Hippocampal formation (tissue), 2 donors: Measurements from ENCODE around the gene GRM4.

Experiments used
- DNase-seq, 2 donors: peaks; one replicate each; lab custom pipeline; 2025; lab: John Stamatoyannopoulos, UW

GRM4 gene

DNA sequence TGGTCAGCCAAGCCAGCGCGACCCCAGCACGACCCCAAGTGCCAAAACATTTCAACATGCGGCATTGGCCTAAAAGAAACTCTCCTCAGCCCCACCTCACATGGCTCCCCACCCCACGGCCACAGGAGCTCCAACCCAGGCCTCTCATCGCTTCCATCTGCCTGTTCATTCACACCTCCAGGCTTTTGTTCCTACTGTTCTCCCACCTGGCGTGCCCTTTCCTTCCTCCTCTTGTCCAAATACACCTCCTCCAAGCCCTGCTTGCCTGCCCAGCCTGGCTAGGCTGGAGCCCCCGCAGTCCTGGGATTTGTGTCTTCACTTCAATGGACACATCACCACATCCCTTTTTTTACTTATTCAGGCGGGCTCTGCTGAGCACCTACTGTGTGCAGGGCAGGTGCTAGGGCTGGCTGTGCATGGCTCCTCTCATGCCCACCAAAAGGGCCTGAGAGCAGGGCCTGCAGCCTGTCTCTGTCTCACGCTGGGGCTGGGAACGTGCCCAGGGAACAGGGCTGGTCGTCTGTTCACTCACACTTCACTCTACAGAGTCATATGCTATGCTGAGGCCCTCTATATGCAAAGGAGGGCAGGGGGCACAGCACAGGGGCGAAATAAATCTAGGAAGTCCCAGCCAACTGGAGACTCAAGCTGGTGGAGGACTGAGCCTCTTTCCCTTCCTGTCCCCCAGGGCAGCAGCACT lies 61.1 kb downstream of the GRM4 start:
- DNase-seq, result no peak

DNA sequence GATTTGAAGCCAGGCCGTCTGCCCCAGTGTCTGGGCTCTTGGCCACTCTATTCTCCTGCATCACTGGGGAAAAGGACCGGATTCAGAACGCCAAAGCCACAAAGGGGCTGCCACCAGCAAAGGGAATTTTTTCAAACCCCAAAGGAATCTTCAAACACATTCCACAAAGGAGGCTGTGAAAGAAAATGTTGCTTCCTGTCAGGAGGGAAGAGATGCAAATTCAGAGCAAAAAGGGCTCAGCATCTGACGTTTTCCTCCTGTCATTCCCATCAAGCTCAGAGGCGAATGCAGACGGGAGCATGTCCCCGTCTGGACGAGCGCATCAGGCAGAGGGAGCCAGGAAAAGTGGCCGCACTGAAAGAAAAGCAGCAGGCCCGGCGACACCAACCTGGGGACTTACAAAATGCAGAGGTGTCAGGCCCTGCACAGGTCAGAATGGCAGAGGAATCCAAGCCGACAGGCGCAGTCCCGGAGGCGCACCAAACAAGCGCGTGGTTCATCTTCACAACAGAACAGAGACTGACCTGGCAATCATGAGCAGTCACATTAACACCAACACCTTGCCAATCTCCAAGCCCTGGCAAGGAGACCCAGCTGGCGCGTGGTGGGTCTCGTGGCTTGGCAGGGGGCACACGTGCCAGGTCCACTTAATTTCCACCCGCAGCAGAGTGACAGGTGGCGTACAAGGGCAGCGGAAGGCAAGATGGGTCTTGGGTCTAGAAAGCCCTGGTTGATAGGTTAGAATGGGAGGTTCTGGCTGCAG lies 62.8 kb downstream of the GRM4 start:
- DNase-seq, result no peak

- DNase-seq, result no peak
Measured at GRCh38 chr6:34082348-34082747, 63.5 kb downstream of the GRM4 start.

DNA sequence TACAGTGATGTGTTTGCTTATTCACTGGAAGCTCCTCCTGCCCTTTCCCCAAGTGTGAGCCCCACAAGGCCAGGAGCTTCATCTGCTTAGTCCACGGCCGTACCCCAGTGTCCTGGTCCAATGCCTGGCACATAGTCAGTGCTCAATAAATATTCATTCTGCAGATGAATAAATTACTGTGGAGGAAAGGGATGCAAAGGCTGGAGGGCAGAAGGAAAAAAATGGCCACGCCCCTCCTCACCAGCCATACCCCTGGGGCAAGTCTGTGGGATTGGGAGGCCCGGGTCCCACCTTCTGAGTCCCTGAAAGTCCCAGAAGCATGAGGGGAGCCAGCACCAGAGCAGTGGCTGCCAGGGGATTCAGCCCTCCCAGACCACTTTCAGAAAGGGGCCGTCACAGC lies 65.5 kb downstream of the GRM4 start:
- no peak for DNase-seq

DNA sequence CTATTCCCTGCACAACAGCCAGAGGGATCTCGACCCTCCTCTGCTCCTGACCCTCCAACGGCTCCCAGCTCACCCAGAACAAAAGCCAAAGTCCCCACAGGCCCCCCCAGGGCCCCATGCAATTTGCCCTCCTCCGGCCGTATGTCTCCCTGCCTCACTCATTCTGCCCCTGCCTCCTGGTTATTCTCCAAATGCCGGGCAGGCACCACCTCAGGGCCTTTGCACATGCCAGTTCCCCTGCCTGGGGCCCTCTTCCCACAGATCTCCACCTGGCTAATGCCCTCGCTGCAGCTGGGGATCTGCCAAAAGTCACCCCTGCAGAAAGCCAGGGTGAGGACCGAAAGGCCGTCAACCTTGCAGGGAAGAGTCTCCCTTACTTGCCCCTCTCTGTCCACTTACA lies 66.0 kb downstream of the GRM4 start:
- DNase-seq, result no peak

DNA sequence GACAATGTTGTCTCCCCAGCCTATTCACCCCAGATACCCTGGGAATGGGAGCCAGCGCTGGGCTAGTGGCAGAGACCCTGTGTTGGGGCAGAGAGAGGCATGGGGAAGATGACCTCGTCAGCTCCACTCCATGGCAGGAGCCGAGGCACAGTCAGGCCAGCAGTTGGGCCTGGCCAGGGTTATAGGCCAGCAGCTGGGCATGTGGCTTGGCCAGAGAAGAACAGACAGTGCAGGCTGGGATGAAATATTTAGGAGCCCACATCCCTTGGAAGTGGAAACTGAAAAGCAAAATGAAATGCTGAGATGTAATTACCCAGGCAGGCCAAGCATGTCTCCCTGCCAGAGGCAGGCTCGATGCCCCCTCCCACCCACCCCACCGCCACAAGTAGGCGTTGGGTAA lies 70.0 kb downstream of the GRM4 start:
- DNase-seq, result no peak

GRCh38 chr6:34074064-34074742 lies 71.7 kb downstream of the GRM4 start:
- DNase-seq, result no peak

GRCh38 chr6:34073540-34073939 lies 72.3 kb downstream of the GRM4 start:
- no peak for DNase-seq

DNA sequence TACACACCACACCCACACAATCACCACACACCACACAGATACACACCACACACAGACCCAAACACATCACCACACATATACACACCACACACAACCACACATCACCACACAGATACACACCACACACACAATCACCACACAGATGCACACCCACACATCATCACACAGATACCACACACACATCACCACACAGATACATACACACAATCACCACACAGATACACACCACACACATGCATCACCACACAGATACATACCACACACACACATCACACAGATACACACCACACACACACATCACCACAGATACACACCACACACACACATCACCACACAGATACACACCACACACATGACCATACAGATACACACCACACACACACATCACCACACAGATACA lies 73.2 kb downstream of the GRM4 start:
- no peak for DNase-seq

DNA sequence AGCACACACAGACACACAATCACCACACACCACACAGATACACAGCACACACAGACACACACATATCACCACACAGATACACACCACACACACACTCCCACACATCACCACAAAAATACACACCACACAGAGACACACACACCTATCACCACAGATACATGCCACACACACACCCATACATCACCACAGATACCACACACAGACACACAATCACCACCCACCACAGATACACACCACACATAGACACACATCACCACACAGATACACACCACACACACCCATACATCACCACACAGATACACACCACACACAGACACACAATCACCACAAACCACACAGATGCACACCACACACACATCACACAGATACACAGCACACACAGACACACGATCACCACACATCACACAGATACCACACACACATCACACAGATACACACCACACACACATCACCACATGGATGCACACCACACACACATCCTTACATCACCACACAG lies 74.0 kb downstream of the GRM4 start:
- no peak for DNase-seq

GRCh38 chr6:34071136-34071883 lies 74.6 kb downstream of the GRM4 start:
- DNase-seq, result no peak

GRCh38 chr6:34070315-34071135 lies 75.4 kb downstream of the GRM4 start:
- DNase-seq, result no peak

DNA sequence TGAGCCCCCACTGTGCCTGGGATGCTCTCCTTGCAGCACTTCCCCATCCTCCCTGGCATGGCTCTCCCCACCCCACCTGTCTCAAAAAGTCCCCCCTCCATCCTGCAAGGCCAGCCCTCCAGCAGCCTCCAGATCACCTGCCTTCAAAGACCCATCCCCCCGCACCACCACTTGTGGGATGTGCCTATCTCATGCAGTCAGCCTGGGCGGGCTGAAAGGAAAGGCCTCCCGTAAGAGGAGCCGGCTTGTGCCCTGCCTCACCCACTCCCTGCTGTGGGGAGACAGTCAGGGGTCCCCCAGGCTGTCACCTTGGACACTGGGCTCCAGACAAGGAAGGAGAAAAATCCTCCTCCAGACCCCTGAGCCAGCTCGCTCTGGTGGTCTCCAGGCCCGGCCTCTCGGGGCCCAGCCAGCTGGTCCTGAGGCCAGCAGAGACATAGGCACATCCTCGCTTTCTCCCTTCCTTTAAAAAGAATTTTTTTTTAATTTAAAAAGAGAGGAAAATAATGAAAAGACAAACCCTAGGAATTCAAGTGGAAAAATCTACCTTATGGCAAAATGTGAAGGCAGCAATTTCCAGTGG lies 77.3 kb downstream of the GRM4 start:
- DNase-seq, result no peak

GRCh38 chr6:34067814-34068213 lies 78.1 kb downstream of the GRM4 start:
- no peak for DNase-seq

DNA sequence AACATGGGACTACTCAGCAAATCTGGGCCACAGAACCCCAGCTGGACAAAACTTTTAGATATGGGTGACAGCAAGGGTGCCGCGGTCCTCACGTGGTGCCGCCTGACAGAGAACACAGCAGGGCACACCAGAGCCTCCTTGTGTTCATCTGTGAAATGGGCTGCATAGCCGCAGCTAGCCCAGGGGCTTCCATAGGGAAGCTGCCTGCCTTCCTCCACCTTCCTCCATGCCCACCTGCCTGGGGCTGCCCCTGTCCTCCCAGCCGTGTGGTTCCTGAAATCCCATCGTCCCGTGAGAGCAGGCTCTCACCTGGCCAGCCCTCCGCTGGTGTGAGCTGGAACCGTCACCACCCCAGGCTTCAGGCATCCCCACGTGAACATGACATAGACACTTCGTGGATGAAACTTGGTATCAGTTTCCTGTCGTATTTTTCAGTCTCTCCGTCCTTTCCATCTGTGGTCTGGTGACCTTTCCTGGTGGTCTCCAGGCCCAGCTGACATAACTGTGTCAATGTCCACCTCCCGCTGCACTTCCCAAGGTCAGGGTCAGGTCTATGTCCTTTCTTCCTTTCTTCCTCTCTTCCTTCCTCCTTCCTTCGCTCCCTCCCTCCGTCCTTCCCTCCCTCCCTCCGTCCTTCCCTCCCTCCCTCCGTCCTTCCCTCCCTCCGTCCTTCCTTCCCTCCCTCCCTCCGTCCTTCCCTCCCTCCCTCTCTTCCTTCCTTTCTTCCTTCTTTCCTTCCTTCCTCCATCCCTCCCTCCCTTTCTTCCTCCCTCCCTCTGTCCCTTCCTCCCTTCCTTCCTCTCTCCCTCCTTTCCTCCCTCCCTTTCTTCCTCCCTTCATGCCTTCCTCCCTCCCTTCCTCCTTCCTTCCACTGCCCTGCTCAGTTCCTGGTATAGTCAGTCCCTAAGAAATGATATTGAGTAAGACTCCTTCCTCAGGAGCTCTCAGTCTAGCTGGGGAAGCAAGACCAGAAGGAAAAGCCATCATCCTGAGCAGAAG lies 78.8 kb downstream of the GRM4 start:
- no peak for DNase-seq

- DNase-seq, result no peak
Measured at GRCh38 chr6:34066218-34066571, 79.7 kb downstream of the GRM4 start.

DNA sequence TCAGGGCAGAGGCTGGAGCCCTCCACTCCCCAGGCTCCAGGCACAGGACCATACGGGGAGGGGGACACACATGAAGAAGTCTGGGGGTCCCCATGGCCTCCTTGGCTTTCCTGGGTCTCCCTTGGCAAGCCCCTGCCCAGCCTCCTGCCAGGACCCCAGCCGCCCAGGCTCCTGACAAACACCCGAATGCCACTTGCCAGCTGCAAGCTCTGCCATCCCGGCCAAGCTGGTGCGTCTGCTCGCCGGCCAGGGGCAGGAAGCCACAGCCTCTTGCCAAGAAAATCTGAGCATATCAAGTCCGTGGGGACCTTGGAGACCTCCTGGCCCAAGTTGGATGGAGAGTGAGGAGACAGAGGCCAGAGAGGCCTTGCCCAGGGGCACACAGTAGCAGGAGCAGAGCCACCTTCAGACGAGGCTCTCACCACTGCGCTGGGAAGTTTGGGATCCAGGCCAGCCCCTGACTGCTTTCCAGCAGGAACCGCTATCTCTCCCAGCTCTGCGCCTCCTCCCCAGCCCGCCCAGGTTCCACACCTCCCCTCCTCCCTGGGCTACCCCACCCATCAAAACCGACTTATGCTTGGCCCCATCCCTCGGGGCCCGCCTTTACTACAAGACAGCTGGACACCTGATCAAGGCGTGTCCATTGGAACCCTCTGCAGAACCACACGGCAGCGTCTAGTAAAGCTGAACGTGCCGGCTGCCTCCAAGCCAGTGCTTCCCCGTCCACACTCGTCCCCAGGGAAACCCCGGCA lies 80.2 kb downstream of the GRM4 start:
- no peak for DNase-seq

DNA sequence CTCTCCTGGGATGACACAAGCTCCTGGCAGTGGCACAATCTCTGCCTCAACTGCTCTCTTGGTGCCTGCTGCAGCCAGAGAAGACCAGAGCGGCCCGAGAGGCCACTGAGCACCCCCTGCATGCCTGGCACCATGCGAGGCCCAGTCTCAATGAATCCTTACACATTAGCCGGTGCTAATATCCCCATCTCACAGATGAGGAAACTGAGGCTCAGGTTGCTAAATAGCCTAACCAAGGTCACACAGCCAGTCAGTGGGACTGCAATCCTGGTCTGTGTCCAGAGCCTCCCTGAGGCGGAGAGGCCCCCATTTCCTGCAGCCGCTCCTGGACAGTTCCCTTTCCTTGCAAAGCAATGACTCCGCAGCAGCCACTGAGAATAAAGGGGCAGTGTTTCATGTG lies 81.2 kb downstream of the GRM4 start:
- no peak for DNase-seq

DNA sequence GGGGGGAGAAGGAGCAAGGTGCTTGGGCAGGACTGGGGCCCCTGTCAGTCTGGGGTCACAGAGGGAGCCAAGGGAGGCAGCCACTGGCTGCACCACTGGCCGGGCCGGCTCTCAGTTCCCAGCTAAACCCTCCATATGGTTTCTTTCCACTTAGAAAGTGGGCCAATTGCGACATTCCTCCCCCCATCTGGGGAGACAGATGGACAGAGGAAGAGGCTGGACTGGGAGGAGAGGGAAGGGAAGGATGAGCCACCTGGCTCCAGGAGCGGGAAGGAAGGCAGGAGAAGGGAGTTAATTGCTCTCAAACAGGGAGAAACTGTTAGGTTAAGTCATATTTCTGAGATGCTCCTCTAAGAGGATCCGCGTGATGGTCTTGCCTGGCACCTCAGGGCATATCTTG lies 82.2 kb downstream of the GRM4 start:
- DNase-seq, result no peak
